NCI-H146 treated with DMSO at 0.1 percent for 48 hours (cell line): ENCODE results near the gene ADCY10.
A peak's percentile ranks its signal among the peaks of the same experiment; 100 is the strongest.

ENCODE experiments used
- DNase-seq: peaks from one replicate; lab custom pipeline; 2025; ENCODE audit not compliant: unreplicated experiment; lab: John Stamatoyannopoulos, UW

ADCY10 gene

GRCh38 chr1:167790117-167790516, 123.8 kb downstream of the ADCY10 start:
- no peak for DNase-seq

GRCh38 chr1:167789501-167789900, 124.4 kb downstream of the ADCY10 start:
- no peak for DNase-seq

DNA sequence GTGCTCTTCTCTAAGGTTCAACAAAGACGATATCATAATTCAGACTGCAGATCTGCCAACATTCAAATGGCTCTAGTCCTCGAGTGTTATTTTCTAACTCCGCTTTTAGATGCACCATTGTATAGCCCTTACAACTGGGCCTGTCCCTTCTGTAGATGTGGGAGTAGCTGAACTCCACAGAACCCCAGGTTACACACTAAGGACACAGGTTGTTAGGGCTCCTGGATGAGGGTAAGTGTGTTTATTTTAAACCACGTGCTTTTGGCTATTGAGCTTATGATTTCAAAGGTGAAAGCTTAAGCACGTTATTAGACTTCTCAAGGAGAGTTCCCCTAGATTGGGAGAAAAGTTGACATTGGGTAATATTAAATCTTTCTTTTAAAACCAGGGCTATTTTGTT, 127.4 kb downstream of the ADCY10 start:
- no peak for DNase-seq

- no peak for DNase-seq
These were observed 128.9 kb downstream of the ADCY10 start for GRCh38 chr1:167784876-167785550.

GRCh38 chr1:167782946-167783345, 131.0 kb downstream of the ADCY10 start:
- no peak for DNase-seq

DNA sequence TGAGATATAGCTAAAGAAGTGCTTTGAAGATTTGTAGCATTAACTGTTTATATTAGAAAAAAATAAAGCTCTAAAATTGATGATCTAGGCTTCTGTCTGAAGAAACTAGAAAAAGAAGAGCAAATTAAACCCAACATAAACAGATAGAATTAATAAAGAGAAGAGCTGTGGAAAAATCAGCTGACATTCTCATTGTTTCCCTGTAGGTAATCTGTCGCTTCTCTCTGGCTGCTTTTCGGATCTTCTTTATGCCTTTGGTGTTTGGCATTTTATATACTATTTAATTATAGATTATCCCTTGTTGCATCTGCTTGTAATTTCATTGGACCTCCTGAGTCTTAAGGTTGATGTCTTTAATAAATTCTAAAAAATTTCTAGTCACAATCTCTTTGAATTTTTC, 132.4 kb downstream of the ADCY10 start:
- DNase-seq: no peak

DNA sequence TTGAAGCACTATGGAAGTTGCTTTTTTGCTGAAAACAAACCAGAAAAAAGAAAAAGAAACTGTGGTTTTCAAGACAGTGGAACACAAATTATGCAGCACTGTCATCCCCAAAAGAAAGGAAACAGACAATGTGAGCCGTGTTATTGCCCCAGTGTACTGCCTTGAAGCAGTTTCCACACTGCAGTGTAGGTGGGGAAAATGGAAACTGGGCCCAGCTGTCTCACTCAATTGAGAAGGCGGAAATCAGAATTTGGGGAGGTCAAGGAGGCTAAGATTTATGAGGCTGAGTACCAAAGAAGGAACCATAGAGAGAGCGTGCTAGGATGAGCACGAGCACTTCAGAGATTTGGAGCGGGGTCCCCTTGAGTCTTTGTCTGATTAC, 136.7 kb downstream of the ADCY10 start:
- no peak for DNase-seq

- no peak for DNase-seq
These were observed 137.2 kb downstream of the ADCY10 start for GRCh38 chr1:167776616-167777268.

GRCh38 chr1:167776151-167776550, 137.8 kb downstream of the ADCY10 start:
- DNase-seq: no peak

- DNase-seq: no peak
These were observed 138.8 kb downstream of the ADCY10 start for GRCh38 chr1:167775178-167775577.

- DNase-seq: no peak
These were observed 139.2 kb downstream of the ADCY10 start for GRCh38 chr1:167774710-167775109.

DNA sequence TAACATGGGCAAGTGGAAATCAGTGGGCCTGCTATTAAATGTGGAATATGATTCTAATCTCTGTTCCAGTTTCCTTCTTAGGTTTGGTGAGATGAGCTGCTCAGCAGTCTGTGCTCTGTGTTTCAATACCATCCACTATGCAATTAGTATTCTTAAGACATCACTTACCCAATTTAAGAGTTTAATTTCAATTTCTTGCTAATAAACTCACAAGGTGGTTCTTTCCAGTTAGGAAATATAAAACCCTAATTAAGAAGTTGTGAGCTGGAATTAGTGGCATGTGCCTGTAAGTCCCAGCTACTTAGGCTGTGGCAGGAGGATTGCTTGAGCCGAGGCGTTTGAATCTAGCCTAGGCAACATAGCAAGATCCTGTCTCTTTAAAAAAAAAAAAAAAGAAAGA, 140.4 kb downstream of the ADCY10 start:
- no peak for DNase-seq

- DNase-seq: no peak
These were observed 141.5 kb downstream of the ADCY10 start for GRCh38 chr1:167772436-167772835.

DNA sequence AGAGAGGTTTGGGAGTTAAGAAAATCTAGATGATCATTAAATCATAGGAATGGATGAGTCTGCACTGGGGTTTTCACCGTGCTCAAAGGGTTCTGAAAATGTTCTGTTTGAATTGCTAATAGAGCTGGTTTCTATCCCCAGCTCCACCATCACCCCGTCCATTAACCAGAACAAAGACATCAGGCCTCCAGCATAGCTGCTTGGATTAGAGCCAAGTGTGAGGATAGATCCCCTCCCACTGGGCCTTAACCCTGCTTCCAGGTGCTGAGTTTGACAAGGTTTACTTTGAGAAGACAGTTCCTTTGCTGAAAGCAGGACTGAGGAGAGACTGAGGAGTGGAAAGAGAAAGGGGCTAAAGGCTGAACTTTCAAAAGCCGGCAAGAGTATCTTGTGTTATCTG, 143.8 kb downstream of the ADCY10 start:
- DNase-seq: peak; percentile 87

- DNase-seq: no peak
These were observed 146.2 kb downstream of the ADCY10 start for GRCh38 chr1:167767761-167768160.

DNA sequence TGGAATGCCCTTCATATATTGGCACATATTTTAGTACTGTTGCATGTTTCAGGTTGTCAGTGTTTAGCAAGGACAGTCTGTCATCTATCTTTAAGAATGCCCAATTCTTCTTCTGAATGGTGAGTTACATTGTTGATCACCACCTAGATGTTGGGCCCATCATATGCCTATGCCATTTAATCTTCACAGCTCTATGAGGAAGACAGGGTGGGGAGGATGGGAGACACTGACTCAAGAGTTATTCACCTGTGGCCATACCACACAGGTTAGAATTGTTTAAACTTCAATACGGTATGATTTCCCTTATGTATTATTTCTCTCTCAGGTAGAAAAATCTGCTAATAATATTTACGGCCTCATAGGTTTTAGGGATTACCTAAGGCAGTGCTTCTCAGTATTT, 147.4 kb downstream of the ADCY10 start:
- no peak for DNase-seq

DNA sequence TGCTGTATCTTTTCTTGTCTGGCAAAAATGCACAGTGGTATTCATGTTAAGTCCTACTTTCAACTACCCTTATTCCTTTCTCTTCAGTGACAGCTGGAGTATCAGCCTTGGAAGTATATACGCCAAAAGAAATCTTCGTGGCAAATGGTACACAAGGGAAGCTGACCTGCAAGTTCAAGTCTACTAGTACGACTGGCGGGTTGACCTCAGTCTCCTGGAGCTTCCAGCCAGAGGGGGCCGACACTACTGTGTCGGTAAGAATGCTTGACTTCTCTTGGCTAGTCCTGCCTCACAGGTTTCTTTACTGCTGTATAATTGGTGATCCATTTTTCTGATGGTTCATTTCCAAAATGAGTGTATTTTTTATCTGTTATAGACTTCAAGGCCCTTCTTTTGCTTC, 148.4 kb downstream of the ADCY10 start:
- DNase-seq: no peak

GRCh38 chr1:167764458-167765330, 149.2 kb downstream of the ADCY10 start:
- no peak for DNase-seq

DNA sequence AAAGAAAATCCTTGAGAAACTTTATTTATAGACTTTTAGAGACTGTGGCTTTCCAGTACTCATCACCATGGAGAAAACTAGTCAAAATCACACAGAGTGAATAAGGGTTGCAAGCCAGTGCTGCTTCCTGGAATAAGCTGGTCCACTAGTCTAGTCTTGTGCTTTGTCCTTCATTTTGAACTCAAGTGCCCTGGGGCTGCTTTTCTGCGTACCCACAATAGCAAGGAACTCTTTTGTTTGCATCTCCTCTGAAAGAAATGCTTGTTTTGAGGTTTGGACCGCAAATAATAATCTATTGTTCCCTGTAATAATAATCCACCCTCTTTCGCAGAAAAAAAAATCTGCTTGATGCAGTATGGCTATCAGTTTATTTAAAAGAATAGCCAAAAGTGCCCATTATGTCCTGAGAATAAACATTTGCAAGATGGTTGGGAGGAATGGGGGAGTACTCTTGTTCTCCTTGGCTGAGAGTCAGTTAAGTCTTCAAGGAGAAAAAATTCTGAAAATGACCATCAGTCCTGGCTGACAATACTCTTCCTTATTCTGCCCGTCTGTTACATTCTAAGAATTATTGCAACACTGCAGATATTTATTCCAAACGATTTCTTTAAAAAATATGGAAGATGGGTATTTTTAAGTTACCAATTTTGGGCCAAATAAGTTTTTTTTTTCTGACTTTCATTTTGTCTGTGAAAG, 150.3 kb downstream of the ADCY10 start:
- no peak for DNase-seq

- DNase-seq: no peak
These were observed 151.7 kb downstream of the ADCY10 start for GRCh38 chr1:167762061-167762746.

DNA sequence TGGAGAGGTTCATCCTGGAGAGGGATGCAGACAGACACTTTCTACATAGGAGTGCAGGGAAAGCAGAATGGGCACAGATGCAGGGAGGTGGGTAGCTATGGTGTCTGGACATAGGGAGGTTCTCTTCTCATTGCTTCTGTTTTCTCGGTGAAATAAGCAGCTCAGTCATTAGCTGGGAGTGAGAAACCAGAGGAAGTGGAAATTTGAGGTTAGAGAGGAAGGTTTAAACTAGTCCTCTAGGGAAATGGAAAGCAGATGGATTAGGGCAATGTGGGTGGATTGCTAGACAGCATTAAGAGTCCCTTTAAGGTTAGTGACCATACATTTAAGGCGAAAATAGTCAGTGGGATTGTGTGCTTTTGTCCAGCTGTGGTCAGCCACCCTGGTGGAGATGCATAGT, 152.5 kb downstream of the ADCY10 start:
- DNase-seq: no peak
